B cell (primary cell): ENCODE data around the gene ARPC1A.

Experiments
- EZH2 ChIP-seq: IDR thresholded peaks from 2 replicates; pipeline ENCODE4 v1.6.1; 2012; ENCODE audit warnings: borderline replicate concordance, low read depth, mild to moderate bottlenecking, moderate library complexity, low read length; ENCODE audit not compliant: insufficient read depth, poor library complexity, severe bottlenecking
- TF ChIP-seq, protein P1 (sequence below): fragments of 200-600 bp; IDR thresholded peaks from one replicate; pipeline ENCODE4 v1.8.0; 2022; ENCODE audit warnings: antibody characterized with exemption, mild to moderate bottlenecking

- TF ChIP-seq, protein P1, sequence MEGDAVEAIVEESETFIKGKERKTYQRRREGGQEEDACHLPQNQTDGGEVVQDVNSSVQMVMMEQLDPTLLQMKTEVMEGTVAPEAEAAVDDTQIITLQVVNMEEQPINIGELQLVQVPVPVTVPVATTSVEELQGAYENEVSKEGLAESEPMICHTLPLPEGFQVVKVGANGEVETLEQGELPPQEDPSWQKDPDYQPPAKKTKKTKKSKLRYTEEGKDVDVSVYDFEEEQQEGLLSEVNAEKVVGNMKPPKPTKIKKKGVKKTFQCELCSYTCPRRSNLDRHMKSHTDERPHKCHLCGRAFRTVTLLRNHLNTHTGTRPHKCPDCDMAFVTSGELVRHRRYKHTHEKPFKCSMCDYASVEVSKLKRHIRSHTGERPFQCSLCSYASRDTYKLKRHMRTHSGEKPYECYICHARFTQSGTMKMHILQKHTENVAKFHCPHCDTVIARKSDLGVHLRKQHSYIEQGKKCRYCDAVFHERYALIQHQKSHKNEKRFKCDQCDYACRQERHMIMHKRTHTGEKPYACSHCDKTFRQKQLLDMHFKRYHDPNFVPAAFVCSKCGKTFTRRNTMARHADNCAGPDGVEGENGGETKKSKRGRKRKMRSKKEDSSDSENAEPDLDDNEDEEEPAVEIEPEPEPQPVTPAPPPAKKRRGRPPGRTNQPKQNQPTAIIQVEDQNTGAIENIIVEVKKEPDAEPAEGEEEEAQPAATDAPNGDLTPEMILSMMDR = no peak
- TF ChIP-seq EZH2 = no peak
Measured at GRCh38 chr7:99314504-99314903, 11.2 kb upstream of the ARPC1A start.
